Endodermal cell (in vitro differentiated cells): ENCODE measurements around the gene ZNHIT2. TPM values are rescaled to one million over a fixed set of nuclear protein-coding genes. Genes with fewer than 3 reads are reported as not detected.

ENCODE experiments used
- DNase-seq: peaks from one replicate; pipeline ENCODE4 v3.0.0-alpha.2; 2017
- H3K27ac ChIP-seq: 2 replicates; pipeline ENCODE4 v1.5.1; 2013; ENCODE audit warnings: mild to moderate bottlenecking, low read depth, low read length, moderate library complexity
- H3K27me3 ChIP-seq: 2 replicates; pipeline ENCODE4 v1.6.1; 2013; ENCODE audit warnings: mild to moderate bottlenecking, low read length, moderate library complexity; ENCODE audit not compliant: insufficient read depth, control insufficient read depth, poor library complexity, severe bottlenecking
- H3K36me3 ChIP-seq: 2 replicates; pipeline ENCODE4 v1.7.0; 2013; ENCODE audit warnings: mild to moderate bottlenecking, low read length, moderate library complexity; ENCODE audit not compliant: control insufficient read depth, insufficient read depth
- H3K4me1 ChIP-seq: one replicate; pipeline ENCODE4 v1.7.0; 2013; ENCODE audit warnings: low read length; ENCODE audit not compliant: control insufficient read depth, insufficient read depth
- H3K4me3 ChIP-seq: 2 replicates; pipeline ENCODE4 v1.5.1; 2013; ENCODE audit warnings: mild to moderate bottlenecking, low read length, moderate library complexity
- H3K9ac ChIP-seq: 2 replicates; pipeline ENCODE4 v1.6.1; 2013; ENCODE audit warnings: mild to moderate bottlenecking, low read length, moderate library complexity; ENCODE audit not compliant: poor library complexity, severe bottlenecking; ENCODE audit errors: extremely low read depth
- H3K9me3 ChIP-seq: 2 replicates; pipeline ENCODE4 v1.6.1; 2013; ENCODE audit warnings: mild to moderate bottlenecking, low read length, moderate library complexity; ENCODE audit not compliant: control insufficient read depth
- H3K27ac Mint-ChIP-seq: 2 replicates; pipeline ENCODE4 v1.8.0; 2020; ENCODE audit warnings: mixed read lengths
- H3K27me3 Mint-ChIP-seq: 2 replicates; pipeline ENCODE4 v1.8.0; 2021; ENCODE audit warnings: mild to moderate bottlenecking, mixed read lengths; ENCODE audit not compliant: insufficient read depth
- H3K36me3 Mint-ChIP-seq: 2 replicates; pipeline ENCODE4 v1.8.0; 2020; ENCODE audit warnings: low read depth, mixed read lengths
- H3K4me1 Mint-ChIP-seq: 2 replicates; pipeline ENCODE4 v1.8.0; 2020; ENCODE audit warnings: mixed read lengths
- H3K4me3 Mint-ChIP-seq: 2 replicates; pipeline ENCODE4 v1.8.0; 2020; ENCODE audit warnings: mild to moderate bottlenecking, moderate library complexity, mixed read lengths
- H3K9me3 Mint-ChIP-seq: 2 replicates; pipeline ENCODE4 v1.8.0; 2020; ENCODE audit warnings: mild to moderate bottlenecking, mixed read lengths
- CTCF ChIP-seq: fragments of 200-600 bp; sonication (generic); conservative IDR thresholded peaks from 2 replicates; pipeline ENCODE4 v1.5.0; 2021; ENCODE audit warnings: antibody characterized with exemption, mild to moderate bottlenecking
- WGBS, 2 experiments: methylation state at CpG; one replicate each; pipeline versions ENCODE4 v1.1.5 to v1.1.7; 2013; ENCODE audit warnings: missing lambda C conversion rate in 2 of 2, mixed read lengths in 1 of 2; ENCODE audit not compliant: insufficient coverage in 1 of 2, insufficient read length in 1 of 2; 5-methylcytosine and 5-hydroxymethylcytosine counted together
- total RNA-seq, 2 donors: library from RNA; stranded (reverse); fragmentation: NEBNext Ultra II Directional in 1 of 2; extraction: Animal tissue kit (Norgen Biotek cat#: 25700) in 1 of 2; gene quantifications; 2 replicates in 1 of 2; 3 replicates in 1 of 2; pipeline ENCODE4 v1.2.1, GENCODE V29; 2021

Gene ZNHIT2
- total RNA-seq, 2 donors from 2014 or later: 11.0 to 11.8 TPM

GRCh38 chr11:65126624-65127274 is 9.2 kb upstream of the ZNHIT2 start:
- DNase-seq: peak; percentile 11
- Mint-ChIP-seq H3K4me3 (no peak overlapping the region), H3K4me1 (peaks cover 4% of the 10 kb centered on the region), H3K36me3 (peaks cover 35% of the 10 kb centered on the region), H3K27ac (no peak overlapping the region), H3K9me3 (no peaks in the 10 kb centered on the region), H3K27me3 (no peaks in the 10 kb centered on the region)
- WGBS, 2 experiments: 86 to 100% methylated on average over 4 to 6 of the region's 6 CpGs
- no peaks in the 10 kb centered on the region for H3K27me3 ChIP-seq
- no peak overlapping the region for H3K9ac ChIP-seq
- peaks cover 68% of the 10 kb centered on the region for H3K36me3 ChIP-seq
- no peak overlapping the region for H3K4me3 ChIP-seq
- H3K27ac ChIP-seq: no peak overlapping the region
- no peaks in the 10 kb centered on the region for H3K4me1 ChIP-seq
- TF ChIP-seq CTCF: no peak
- no peaks in the 10 kb centered on the region for H3K9me3 ChIP-seq

- Mint-ChIP-seq H3K27me3 (no peaks in the 10 kb centered on the region), H3K36me3 (peaks cover 35% of the 10 kb centered on the region), H3K9me3 (no peaks in the 10 kb centered on the region), H3K4me1 (peaks cover 8% of the 10 kb centered on the region), H3K4me3 (no peak overlapping the region), H3K27ac (no peak overlapping the region)
- no peaks in the 10 kb centered on the region for H3K27me3 ChIP-seq
- H3K27ac ChIP-seq: no peak overlapping the region
- no peak overlapping the region for H3K9ac ChIP-seq
- DNase-seq: peak; percentile 21
- no peaks in the 10 kb centered on the region for H3K4me1 ChIP-seq
- WGBS, 2 experiments: 93 to 94% methylated on average over 7 to 12 of the region's 12 CpGs
- H3K4me3 ChIP-seq: no peak overlapping the region
- TF ChIP-seq CTCF: no peak
- no peaks in the 10 kb centered on the region for H3K9me3 ChIP-seq
- peaks cover 64% of the 10 kb centered on the region for H3K36me3 ChIP-seq
Measured at GRCh38 chr11:65125197-65126056, 7.9 kb upstream of the ZNHIT2 start.

- peaks cover 38% of the 10 kb centered on the region for H3K36me3 Mint-ChIP-seq
Measured at GRCh38 chr11:65124480-65125196, 7.1 kb upstream of the ZNHIT2 start.

More at GRCh38 chr11:65124480-65125196, 7.1 kb upstream of the ZNHIT2 start:
- peak; percentile 22 for DNase-seq
- no peaks in the 10 kb centered on the region for H3K27me3 Mint-ChIP-seq
- peaks cover 8% of the 10 kb centered on the region for H3K4me1 Mint-ChIP-seq
- Histone ChIP-seq H3K36me3 (peaks cover 67% of the 10 kb centered on the region), H3K4me3 (no peak overlapping the region), H3K27me3 (no peaks in the 10 kb centered on the region), H3K9ac (no peak overlapping the region), H3K9me3 (no peaks in the 10 kb centered on the region), H3K4me1 (no peaks in the 10 kb centered on the region), H3K27ac (no peak overlapping the region)
- H3K27ac Mint-ChIP-seq: no peak overlapping the region
- TF ChIP-seq CTCF: no peak
- no peaks in the 10 kb centered on the region for H3K9me3 Mint-ChIP-seq
- H3K4me3 Mint-ChIP-seq: peak overlapping the region; percentile 5
- WGBS, 2 experiments: 80 to 92% methylated on average over 1 to 3 of the region's 5 CpGs
